Activated CD4-positive, alpha-beta T cell treated with anti-CD3 and anti-CD28 coated beads for 4 hours (primary cell): ENCODE data around the gene FAM200C.
A peak's percentile ranks its signal among the peaks of the same experiment; 100 is the strongest.
"Not testable (repeated sequence)": the region's sequence is repeated elsewhere in the genome, so short reads cannot be mapped to it uniquely, and the experiment has no call there.

Experiments used
- DNase-seq, 2 donors: peaks; one replicate each; pipeline ENCODE4 v3.0.0-alpha.2; 2020

Gene FAM200C

GRCh38 chr5:160399402-160400353, at the start of gene FAM200C:
TSS of gene FAM200C (minus strand) at chr5:160400054. CDS start at chr5:160395490, 4,564 bp downstream.
- peak; percentile 48 to 60 for DNase-seq

GRCh38 chr5:160449458-160449857, 49.6 kb upstream of the FAM200C start:
- no peak for DNase-seq

- DNase-seq, result no peak
These were observed 49.0 kb upstream of the FAM200C start for GRCh38 chr5:160448886-160449285.

- no peak for DNase-seq
These were observed 45.9 kb upstream of the FAM200C start for GRCh38 chr5:160445751-160446150.

GRCh38 chr5:160445132-160445531, 45.3 kb upstream of the FAM200C start:
- no peak for DNase-seq

- DNase-seq, result no peak
These were observed 44.6 kb upstream of the FAM200C start for GRCh38 chr5:160444407-160444806.

- DNase-seq, result no peak
These were observed 43.1 kb upstream of the FAM200C start for GRCh38 chr5:160442824-160443431.

GRCh38 chr5:160441311-160441781, 41.5 kb upstream of the FAM200C start:
- no peak for DNase-seq

GRCh38 chr5:160439205-160439600, 39.3 kb upstream of the FAM200C start:
- peak; percentile 83 to 93 for DNase-seq

- peak; percentile 59 to 60 for DNase-seq
These were observed 38.7 kb upstream of the FAM200C start for GRCh38 chr5:160438316-160439204.

- no peak for DNase-seq
These were observed 37.4 kb upstream of the FAM200C start for GRCh38 chr5:160437271-160437670.

- DNase-seq, result not testable (repeated sequence)
These were observed 36.8 kb upstream of the FAM200C start for GRCh38 chr5:160436661-160437060.

GRCh38 chr5:160436017-160436416, 36.2 kb upstream of the FAM200C start:
- no peak for DNase-seq

- no peak for DNase-seq
These were observed 35.7 kb upstream of the FAM200C start for GRCh38 chr5:160435532-160435931.

GRCh38 chr5:160434022-160434531, 34.2 kb upstream of the FAM200C start:
- DNase-seq, result peak in 1 of 2 donors; percentile 24

- DNase-seq, result no peak
These were observed 32.9 kb upstream of the FAM200C start for GRCh38 chr5:160432787-160433186.

- DNase-seq, result no peak
These were observed 32.3 kb upstream of the FAM200C start for GRCh38 chr5:160432196-160432595.

GRCh38 chr5:160427607-160428006, 27.8 kb upstream of the FAM200C start:
- no peak for DNase-seq

- DNase-seq, result no peak
These were observed 23.2 kb upstream of the FAM200C start for GRCh38 chr5:160423099-160423498.

GRCh38 chr5:160421625-160422258, 21.9 kb upstream of the FAM200C start, which contains the start of gene PTTG1:
TSS of gene PTTG1 (plus strand) at chr5:160421855. CDS start at chr5:160422313, 458 bp downstream.
- DNase-seq, result peak; percentile 89 to 90

- DNase-seq, result no peak
These were observed 20.4 kb upstream of the FAM200C start for GRCh38 chr5:160420331-160420610.
